ENCODE data around the gene KIAA1755.

The KIAA1755 gene

DNA sequence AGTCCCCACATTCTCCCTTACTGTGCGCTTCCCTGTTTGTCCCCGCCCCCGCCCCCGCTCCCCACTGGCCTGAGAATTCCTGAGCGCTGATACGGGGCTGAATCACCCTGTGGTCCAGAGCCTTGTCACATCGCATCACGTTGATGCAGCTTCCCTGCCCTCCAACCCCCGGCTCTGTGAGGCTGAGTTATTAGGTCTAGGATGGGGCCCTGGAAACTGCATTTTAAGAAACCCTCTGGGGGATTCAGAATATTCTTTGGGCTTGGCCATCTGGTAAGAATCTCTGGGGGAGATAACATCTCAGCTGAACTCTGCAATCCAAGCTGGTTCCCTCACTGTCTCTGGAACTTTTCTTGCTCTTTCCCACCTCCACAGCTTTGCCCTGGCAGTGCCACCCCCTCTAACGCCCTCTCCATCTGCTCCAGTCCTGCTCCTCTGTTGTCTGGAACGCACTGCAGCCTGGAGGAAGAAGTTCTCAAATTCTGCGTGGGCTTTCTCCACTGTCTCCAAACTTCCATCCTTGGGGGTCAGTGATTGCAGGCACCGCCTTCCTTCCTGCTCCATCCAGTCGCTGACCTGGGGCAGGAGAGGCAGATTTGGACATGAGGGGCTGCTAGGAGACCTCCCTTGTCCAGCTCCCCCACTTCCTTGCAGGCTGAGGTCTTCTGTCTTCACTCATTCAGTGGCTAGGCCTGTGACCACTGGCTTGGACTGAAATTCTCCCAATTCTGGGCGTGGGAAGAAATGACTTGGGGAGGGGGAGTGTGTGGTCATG, 42.6 kb downstream of the KIAA1755 start:
- DNase-seq (ENCODE audit: low read depth) = peak; percentile 74
- H3K4me3 ChIP-seq (ENCODE audit: low read depth, low read length) = no peak overlapping the region
- TF ChIP-seq CTCF (IDR thresholded peaks at IDR 0.05; ENCODE audit: low read depth, low read length, missing control alignments) = no peak
- in situ Hi-C loops (cut with HindIII; ENCODE audit: low sequenced_read_pairs) = no loop called here

- no peak for DNase-seq (ENCODE audit: low read depth)
- no peak overlapping the region for H3K4me3 ChIP-seq (ENCODE audit: low read depth, low read length)
- no peak for TF ChIP-seq CTCF (IDR thresholded peaks at IDR 0.05; ENCODE audit: low read depth, low read length, missing control alignments)
- in situ Hi-C loops (cut with HindIII; ENCODE audit: low sequenced_read_pairs) = no loop called here
Measured at GRCh38 chr20:38216746-38217595, 43.6 kb downstream of the KIAA1755 start.

DNA sequence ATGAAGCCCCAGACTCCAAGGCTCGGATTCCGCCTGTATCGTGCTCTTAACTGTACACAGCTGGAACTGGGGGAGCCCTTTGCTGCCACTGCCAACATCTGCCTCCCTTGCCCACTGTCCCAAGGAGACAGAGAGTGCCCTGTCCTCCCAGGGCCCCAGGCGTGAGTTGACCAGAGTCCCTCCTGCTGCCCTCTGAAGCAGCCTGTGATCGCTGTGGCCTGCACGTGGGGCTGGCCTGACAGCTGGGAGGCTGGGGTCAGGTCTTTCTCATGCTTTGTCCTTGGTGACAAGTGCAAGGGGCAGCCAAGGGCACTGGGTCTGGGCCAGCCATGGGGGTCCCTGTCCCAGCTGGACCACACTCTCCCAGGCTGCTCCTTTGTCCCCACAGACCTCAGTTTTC, 44.3 kb downstream of the KIAA1755 start:
- in situ Hi-C loops (cut with HindIII; ENCODE audit: low sequenced_read_pairs) = no loop called here
- DNase-seq (ENCODE audit: low read depth) = no peak
- TF ChIP-seq CTCF (IDR thresholded peaks at IDR 0.05; ENCODE audit: low read depth, low read length, missing control alignments) = no peak
- no peak overlapping the region for H3K4me3 ChIP-seq (ENCODE audit: low read depth, low read length)

DNA sequence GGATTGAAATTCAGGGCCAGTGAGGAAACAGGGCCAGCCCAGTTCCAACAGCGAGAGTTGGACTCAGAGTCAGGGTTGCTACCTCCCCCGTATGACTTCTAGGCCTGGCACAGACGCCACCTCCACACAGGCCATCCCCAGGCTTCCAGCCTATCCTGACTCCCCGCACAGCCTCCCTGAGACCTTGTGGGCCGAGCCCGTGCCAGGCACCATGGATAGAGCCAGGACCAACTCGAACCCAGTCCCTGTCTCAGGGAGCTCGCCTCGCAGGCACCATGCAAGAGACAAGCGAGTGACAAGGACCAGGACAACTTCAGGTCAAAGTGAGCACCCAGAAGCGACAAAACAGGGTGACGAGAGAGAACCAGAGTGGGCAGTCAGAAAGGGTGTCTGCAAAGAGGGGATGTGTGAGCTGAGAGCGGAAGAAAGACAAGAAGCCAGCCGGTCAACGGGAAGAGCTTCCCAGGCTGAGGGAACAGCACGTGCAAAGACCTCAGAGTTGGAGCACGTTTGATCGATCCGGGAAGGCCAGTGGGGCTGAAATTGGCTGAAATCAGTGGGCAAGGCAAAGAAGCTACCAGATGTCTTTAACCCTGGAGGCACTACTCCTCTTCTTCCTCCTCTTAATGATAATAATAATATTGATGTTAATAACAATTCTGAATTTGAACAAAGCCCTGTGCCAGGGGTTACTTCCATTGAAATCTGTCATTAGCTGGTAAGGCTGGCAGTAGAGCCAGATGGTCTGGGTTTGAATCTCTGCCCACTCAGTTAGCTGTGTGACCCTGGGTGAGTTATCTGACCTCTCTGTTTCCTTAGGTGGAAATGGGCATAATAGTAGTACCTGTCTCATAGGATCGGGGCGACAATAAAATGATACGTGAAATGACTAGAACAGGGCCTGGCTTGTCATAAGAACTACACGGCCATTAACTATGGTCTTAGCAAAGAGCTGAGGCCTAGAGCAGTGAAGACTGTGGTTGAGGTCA, 45.0 kb downstream of the KIAA1755 start:
- in situ Hi-C loops (cut with HindIII; ENCODE audit: low sequenced_read_pairs) = no loop called here
- H3K4me3 ChIP-seq (ENCODE audit: low read depth, low read length) = no peak overlapping the region
- DNase-seq (ENCODE audit: low read depth) = no peak

DNA sequence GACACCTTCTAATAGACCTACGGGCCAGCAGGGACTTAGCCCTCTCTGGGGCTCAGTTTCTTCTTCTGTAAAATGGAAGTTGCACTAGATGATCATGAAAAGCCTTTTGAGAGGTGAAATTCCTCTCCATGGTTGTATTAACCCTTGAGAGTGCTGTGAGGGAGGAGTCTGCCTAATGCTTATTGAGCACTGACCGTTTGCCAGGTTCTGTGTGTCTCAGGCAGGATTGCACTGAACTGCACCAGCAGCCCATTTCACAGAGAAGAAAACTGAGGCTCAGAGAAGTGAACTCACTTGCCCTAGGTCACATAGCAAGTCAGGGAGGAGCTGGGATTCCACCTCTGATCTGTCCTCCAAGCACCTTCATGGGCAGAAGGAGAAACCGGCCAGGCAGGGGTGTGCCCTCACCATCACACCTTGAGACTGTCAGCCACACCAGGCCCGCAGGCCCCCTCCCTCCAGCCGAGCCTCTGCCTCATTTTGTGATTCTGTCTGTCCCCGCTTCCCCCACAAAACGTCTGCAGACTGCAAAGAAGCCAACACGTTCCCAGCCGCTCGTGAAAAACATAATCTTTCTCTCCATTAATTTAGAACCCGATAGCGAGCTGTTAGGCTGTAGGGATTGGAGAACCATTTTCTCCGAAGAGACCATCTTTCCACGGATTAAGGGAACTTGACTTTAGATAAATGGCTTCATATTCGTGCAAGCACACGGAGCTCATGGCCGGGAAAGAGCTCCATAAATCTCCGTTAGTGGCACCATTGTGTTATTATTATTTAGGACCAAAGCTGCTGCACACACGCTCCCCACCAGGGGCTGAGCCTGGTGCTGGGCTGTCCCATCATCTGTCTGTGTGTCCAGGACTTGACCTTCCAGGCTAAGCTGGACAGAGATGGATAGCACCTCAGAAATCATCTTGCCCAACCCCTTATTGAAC, 46.0 kb downstream of the KIAA1755 start:
- in situ Hi-C loops (cut with HindIII; ENCODE audit: low sequenced_read_pairs) = no loop called here
- no peak overlapping the region for H3K4me3 ChIP-seq (ENCODE audit: low read depth, low read length)
- TF ChIP-seq CTCF (IDR thresholded peaks at IDR 0.05; ENCODE audit: low read depth, low read length, missing control alignments) = peak; percentile 32
- no peak for DNase-seq (ENCODE audit: low read depth)

More for the DNA sequence above, 45.0 kb downstream of the KIAA1755 start:
- TF ChIP-seq CTCF (IDR thresholded peaks at IDR 0.05; ENCODE audit: low read depth, low read length, missing control alignments) = peak; percentile 1

All from astrocyte of the cerebellum (primary cell).